ENCODE results near the gene WASF2.

DNA sequence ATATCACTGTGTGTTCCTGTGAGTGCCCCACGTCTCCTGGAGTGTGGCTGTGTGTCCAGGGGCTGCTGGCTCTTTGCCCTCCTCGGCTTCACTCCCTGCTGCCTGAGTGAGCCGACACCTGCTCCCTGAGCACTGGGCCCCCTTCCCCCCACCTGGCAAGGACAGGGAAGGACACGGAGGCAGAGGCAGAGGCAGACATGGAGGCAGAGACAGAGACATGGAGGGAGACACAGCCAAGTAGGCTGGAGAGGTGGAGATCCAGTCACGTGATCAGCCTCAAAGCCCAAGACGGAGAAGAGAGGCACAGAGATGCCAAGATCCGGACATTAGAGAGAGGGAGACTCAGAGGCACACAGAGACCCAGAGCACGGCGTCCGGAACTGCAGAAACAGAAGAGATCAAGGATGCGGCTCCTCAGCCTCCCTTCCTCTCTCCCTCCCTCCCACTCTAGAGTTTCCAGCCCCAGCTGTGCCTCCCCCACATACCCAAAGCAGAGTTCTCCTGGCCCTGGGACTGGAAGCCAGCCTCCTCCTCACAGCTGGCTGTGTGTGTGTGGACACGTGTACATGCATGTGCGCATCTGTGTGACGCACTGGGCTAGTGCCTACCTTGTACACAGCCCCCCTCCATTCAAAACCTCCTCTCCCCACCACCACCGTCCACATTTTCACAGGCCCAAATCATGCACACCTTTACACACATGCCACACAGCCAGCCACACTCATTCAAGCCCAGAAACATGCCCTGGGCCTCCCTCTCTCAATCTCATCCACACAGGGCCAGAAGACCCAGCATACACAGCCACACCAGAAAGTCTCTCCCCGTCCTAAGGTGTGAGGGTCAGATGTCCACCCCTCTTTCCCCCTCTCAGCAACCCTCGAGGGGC lies 39.1 kb upstream of the WASF2 start:
- TF ChIP-seq, protein P1, sequence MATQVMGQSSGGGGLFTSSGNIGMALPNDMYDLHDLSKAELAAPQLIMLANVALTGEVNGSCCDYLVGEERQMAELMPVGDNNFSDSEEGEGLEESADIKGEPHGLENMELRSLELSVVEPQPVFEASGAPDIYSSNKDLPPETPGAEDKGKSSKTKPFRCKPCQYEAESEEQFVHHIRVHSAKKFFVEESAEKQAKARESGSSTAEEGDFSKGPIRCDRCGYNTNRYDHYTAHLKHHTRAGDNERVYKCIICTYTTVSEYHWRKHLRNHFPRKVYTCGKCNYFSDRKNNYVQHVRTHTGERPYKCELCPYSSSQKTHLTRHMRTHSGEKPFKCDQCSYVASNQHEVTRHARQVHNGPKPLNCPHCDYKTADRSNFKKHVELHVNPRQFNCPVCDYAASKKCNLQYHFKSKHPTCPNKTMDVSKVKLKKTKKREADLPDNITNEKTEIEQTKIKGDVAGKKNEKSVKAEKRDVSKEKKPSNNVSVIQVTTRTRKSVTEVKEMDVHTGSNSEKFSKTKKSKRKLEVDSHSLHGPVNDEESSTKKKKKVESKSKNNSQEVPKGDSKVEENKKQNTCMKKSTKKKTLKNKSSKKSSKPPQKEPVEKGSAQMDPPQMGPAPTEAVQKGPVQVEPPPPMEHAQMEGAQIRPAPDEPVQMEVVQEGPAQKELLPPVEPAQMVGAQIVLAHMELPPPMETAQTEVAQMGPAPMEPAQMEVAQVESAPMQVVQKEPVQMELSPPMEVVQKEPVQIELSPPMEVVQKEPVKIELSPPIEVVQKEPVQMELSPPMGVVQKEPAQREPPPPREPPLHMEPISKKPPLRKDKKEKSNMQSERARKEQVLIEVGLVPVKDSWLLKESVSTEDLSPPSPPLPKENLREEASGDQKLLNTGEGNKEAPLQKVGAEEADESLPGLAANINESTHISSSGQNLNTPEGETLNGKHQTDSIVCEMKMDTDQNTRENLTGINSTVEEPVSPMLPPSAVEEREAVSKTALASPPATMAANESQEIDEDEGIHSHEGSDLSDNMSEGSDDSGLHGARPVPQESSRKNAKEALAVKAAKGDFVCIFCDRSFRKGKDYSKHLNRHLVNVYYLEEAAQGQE (IDR thresholded peaks at IDR 0.05; ENCODE audit: borderline replicate concordance) = no peak
- TF ChIP-seq EZH2 (IDR thresholded peaks at IDR 0.05; ENCODE audit: borderline replicate concordance, insufficient read depth, low read length, poor library complexity, severe bottlenecking) (no peak), POLR2AphosphoS5 (IDR thresholded peaks at IDR 0.05) (no peak), TAF1 (IDR thresholded peaks at IDR 0.05; ENCODE audit: low read depth) (no peak), EP300 (conservative IDR thresholded peaks at IDR 0.05; ENCODE audit: poor library complexity, severe bottlenecking) (no peak), MXI1 (conservative IDR thresholded peaks at IDR 0.05; ENCODE audit: poor library complexity, severe bottlenecking) (no peak), RAD21 (conservative IDR thresholded peaks at IDR 0.05) (no peak)
- TF ChIP-seq, protein P2, sequence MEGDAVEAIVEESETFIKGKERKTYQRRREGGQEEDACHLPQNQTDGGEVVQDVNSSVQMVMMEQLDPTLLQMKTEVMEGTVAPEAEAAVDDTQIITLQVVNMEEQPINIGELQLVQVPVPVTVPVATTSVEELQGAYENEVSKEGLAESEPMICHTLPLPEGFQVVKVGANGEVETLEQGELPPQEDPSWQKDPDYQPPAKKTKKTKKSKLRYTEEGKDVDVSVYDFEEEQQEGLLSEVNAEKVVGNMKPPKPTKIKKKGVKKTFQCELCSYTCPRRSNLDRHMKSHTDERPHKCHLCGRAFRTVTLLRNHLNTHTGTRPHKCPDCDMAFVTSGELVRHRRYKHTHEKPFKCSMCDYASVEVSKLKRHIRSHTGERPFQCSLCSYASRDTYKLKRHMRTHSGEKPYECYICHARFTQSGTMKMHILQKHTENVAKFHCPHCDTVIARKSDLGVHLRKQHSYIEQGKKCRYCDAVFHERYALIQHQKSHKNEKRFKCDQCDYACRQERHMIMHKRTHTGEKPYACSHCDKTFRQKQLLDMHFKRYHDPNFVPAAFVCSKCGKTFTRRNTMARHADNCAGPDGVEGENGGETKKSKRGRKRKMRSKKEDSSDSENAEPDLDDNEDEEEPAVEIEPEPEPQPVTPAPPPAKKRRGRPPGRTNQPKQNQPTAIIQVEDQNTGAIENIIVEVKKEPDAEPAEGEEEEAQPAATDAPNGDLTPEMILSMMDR (IDR thresholded peaks at IDR 0.05; ENCODE audit: poor library complexity, severe bottlenecking) = no peak
